Ishikawa (cell line): ENCODE data around the gene TMEM53.

Source experiments
- CEBPB ChIP-seq: IDR thresholded peaks from 2 replicates; pipeline ENCODE4 v1.6.1; 2012
- CREB1 ChIP-seq: IDR thresholded peaks from 2 replicates; pipeline ENCODE4 v1.6.1; 2012; ENCODE audit warnings: low read depth
- EGR1 ChIP-seq: IDR thresholded peaks from 2 replicates; pipeline ENCODE4 v1.6.1; 2012
- EP300 ChIP-seq: IDR thresholded peaks from 2 replicates; pipeline ENCODE4 v1.6.1; 2012; ENCODE audit warnings: borderline replicate concordance
- FOXM1 ChIP-seq: IDR thresholded peaks from 2 replicates; pipeline ENCODE4 v1.6.1; 2012; ENCODE audit warnings: low read depth, borderline replicate concordance
- MAX ChIP-seq: IDR thresholded peaks from 2 replicates; pipeline ENCODE4 v1.6.1; 2012
- NFIC ChIP-seq: IDR thresholded peaks from 2 replicates; pipeline ENCODE4 v1.6.1; 2012
- RAD21 ChIP-seq: IDR thresholded peaks from 2 replicates; pipeline ENCODE4 v1.6.1; 2012; ENCODE audit warnings: low read depth
- REST ChIP-seq: IDR thresholded peaks from 2 replicates; pipeline ENCODE4 v1.6.1; 2012; ENCODE audit warnings: low read depth, mild to moderate bottlenecking
- TAF1 ChIP-seq: IDR thresholded peaks from 2 replicates; pipeline ENCODE4 v1.6.1; 2012; ENCODE audit warnings: low read depth, mild to moderate bottlenecking
- TCF12 ChIP-seq: IDR thresholded peaks from 2 replicates; pipeline ENCODE4 v1.6.1; 2012; ENCODE audit warnings: low read depth
- USF1 ChIP-seq: IDR thresholded peaks from 2 replicates; pipeline ENCODE4 v1.6.1; 2012
- YY1 ChIP-seq: IDR thresholded peaks from 2 replicates; pipeline ENCODE4 v1.6.1; 2012; ENCODE audit warnings: low read depth
- ZBTB7A ChIP-seq: IDR thresholded peaks from 2 replicates; pipeline ENCODE4 v1.6.1; 2012; ENCODE audit warnings: low read depth

- TF ChIP-seq REST = no peak
- no peak for TF ChIP-seq EP300
- no peak for TF ChIP-seq FOXM1
- no peak for TF ChIP-seq USF1
- TF ChIP-seq TCF12 = no peak
- TF ChIP-seq CEBPB = no peak
- no peak for TF ChIP-seq CREB1
- no peak for TF ChIP-seq RAD21
- TF ChIP-seq YY1 = no peak
- TF ChIP-seq EGR1 = no peak
- TF ChIP-seq MAX = no peak
- no peak for TF ChIP-seq TAF1
- no peak for TF ChIP-seq NFIC
- TF ChIP-seq ZBTB7A = no peak
Observed at GRCh38 chr1:44700573-44700972, 26.3 kb upstream of the TMEM53 start.
